GM21390 (cell line): ENCODE results near the gene RILPL1.
"Not testable (repeated sequence)": the region's sequence is repeated elsewhere in the genome, so short reads cannot be mapped to it uniquely, and the experiment has no call there.

Experiments used
- ATAC-seq: cut with Tn5 transposase; IDR thresholded peaks from one replicate; pipeline ENCODE4 v1.9.1; 2021; ENCODE audit not compliant: unreplicated experiment

Gene RILPL1

GRCh38 chr12:123531091-123531490 lies 2.4 kb downstream of the RILPL1 start:
- no peak for ATAC-seq

GRCh38 chr12:123530668-123531067 lies 2.9 kb downstream of the RILPL1 start:
- ATAC-seq = no peak

GRCh38 chr12:123529686-123530085 lies 3.8 kb downstream of the RILPL1 start:
- no peak for ATAC-seq

GRCh38 chr12:123528858-123529257 lies 4.7 kb downstream of the RILPL1 start:
- ATAC-seq = no peak

GRCh38 chr12:123526542-123527080 lies 6.9 kb downstream of the RILPL1 start:
- no peak for ATAC-seq

GRCh38 chr12:123524378-123524777 lies 9.1 kb downstream of the RILPL1 start:
- no peak for ATAC-seq

- no peak for ATAC-seq
These were observed 10.0 kb downstream of the RILPL1 start for GRCh38 chr12:123523518-123523917.

- ATAC-seq = no peak
These were observed 11.4 kb downstream of the RILPL1 start for GRCh38 chr12:123522164-123522563.

- no peak for ATAC-seq
These were observed 12.7 kb downstream of the RILPL1 start for GRCh38 chr12:123520567-123521474.

GRCh38 chr12:123519141-123520001 lies 14.1 kb downstream of the RILPL1 start:
- no peak for ATAC-seq

GRCh38 chr12:123516216-123516780 lies 17.2 kb downstream of the RILPL1 start:
- no peak for ATAC-seq

- ATAC-seq = not testable (repeated sequence)
These were observed 18.8 kb downstream of the RILPL1 start for GRCh38 chr12:123514582-123515221.

GRCh38 chr12:123513805-123514204 lies 19.7 kb downstream of the RILPL1 start:
- no peak for ATAC-seq

- ATAC-seq = no peak
These were observed 20.5 kb downstream of the RILPL1 start for GRCh38 chr12:123512838-123513665.

GRCh38 chr12:123506843-123507236 lies 26.7 kb downstream of the RILPL1 start:
- no peak for ATAC-seq

- no peak for ATAC-seq
These were observed 27.3 kb downstream of the RILPL1 start for GRCh38 chr12:123506059-123506842.

- no peak for ATAC-seq
These were observed 31.3 kb downstream of the RILPL1 start for GRCh38 chr12:123502163-123502704.

GRCh38 chr12:123499332-123499731 lies 34.2 kb downstream of the RILPL1 start:
- ATAC-seq = no peak
